ENCODE results near the gene CCDC27.

CCDC27 gene

DNA sequence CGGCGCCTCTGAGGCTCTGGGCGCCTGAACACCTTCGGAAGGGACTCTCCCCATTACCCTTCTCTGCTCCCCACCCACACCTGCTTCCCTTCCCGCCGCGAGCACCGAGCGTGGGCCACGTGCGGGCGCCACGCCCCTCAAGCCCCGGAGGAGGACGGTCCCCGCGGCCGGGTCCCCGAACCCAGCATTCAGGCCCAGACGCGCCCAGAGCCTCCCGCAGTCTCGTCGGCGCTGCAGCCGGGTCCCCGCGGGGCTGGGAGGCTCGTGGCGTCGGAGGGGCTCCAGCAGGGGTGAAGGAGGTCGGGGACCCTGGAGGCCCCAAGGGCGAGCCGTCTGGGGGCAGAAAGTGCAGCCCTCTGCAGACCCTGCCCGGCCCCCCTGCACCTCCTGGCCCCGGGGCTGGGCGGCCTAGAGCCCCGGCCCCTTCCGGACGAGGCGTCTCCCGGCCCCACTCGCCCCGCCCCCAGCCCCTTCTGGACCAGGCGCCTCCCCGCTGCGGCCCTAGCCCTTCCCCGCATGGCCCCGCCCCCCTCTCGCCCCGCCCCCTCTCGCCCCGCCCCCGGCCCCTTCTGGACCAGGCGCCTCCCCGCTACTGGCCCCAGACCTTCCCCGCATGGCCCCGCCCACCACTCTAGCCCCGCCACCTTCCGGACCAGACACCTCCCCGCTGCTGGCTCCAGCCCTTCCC, 19.9 kb downstream of the CCDC27 start:
- H3K27ac ChIP-seq (replicated peaks): no peak overlapping the region
- DNase-seq (ENCODE audit: low read depth in 1 of 2, low spot score in 1 of 2): peak; percentile 64 to 85
- TF ChIP-seq, protein P1, sequence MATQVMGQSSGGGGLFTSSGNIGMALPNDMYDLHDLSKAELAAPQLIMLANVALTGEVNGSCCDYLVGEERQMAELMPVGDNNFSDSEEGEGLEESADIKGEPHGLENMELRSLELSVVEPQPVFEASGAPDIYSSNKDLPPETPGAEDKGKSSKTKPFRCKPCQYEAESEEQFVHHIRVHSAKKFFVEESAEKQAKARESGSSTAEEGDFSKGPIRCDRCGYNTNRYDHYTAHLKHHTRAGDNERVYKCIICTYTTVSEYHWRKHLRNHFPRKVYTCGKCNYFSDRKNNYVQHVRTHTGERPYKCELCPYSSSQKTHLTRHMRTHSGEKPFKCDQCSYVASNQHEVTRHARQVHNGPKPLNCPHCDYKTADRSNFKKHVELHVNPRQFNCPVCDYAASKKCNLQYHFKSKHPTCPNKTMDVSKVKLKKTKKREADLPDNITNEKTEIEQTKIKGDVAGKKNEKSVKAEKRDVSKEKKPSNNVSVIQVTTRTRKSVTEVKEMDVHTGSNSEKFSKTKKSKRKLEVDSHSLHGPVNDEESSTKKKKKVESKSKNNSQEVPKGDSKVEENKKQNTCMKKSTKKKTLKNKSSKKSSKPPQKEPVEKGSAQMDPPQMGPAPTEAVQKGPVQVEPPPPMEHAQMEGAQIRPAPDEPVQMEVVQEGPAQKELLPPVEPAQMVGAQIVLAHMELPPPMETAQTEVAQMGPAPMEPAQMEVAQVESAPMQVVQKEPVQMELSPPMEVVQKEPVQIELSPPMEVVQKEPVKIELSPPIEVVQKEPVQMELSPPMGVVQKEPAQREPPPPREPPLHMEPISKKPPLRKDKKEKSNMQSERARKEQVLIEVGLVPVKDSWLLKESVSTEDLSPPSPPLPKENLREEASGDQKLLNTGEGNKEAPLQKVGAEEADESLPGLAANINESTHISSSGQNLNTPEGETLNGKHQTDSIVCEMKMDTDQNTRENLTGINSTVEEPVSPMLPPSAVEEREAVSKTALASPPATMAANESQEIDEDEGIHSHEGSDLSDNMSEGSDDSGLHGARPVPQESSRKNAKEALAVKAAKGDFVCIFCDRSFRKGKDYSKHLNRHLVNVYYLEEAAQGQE (IDR thresholded peaks at IDR 0.05; ENCODE audit: insufficient replicate concordance, low read depth): no peak
- TF ChIP-seq SPI1 (IDR thresholded peaks at IDR 0.05; ENCODE audit: borderline replicate concordance, low read depth): no peak
- TF ChIP-seq, protein P2, sequence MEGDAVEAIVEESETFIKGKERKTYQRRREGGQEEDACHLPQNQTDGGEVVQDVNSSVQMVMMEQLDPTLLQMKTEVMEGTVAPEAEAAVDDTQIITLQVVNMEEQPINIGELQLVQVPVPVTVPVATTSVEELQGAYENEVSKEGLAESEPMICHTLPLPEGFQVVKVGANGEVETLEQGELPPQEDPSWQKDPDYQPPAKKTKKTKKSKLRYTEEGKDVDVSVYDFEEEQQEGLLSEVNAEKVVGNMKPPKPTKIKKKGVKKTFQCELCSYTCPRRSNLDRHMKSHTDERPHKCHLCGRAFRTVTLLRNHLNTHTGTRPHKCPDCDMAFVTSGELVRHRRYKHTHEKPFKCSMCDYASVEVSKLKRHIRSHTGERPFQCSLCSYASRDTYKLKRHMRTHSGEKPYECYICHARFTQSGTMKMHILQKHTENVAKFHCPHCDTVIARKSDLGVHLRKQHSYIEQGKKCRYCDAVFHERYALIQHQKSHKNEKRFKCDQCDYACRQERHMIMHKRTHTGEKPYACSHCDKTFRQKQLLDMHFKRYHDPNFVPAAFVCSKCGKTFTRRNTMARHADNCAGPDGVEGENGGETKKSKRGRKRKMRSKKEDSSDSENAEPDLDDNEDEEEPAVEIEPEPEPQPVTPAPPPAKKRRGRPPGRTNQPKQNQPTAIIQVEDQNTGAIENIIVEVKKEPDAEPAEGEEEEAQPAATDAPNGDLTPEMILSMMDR (IDR thresholded peaks at IDR 0.05; ENCODE audit: insufficient read depth, low read length): no peak
- H3K27me3 ChIP-seq (ENCODE audit: insufficient read depth, poor library complexity, severe bottlenecking): peaks cover 6% of the 10 kb centered on the region
- H3K4me3 ChIP-seq (replicated peaks; ENCODE audit: insufficient read depth, low read length): peak overlapping the region; percentile 24

DNA sequence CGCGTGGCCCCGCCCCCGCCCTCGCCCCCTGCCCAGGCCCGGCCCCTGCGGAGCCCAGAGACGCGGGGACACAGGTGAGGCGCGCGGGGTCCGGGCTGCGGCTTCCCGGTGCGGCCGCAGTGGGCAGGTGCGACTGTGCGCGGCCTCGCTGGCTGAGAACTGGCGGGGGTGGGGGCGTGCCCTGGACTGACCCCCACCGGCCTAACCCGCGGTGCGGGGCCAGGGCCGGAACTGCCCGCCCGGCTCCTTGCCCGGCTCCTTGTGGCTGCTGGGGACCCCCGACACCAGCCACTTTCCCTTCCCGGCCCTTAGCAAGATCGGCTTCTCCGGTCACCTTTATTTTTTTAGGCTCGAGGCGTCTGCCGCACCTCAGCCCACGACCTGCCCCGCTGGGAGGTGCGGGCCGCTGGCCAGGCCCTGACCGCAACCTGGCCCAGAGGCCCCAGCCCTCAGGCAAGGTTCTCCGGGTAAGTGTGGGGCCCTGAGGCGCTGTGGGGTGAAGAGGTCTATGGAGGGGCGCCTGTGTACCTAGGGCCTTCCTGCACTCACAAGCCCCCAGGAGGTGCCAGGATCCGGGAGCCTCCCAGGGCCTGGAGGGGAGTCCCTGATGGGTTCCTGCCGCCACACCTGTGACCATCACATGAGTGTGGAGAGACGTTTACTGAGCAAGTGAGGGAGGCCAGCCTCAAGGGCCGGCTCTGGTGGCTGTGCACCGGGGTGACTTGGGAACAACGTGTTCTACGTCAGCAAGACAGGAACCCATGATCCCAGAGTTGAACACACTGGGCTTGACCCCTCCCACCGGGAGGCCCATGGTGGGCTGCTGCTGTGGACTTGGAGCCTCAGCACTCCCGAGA, 20.7 kb downstream of the CCDC27 start, which contains the start of gene SMIM1:
Gene SMIM1, plus strand, starts transcription at position 35 of the 857 bp plus-strand sequence. CDS start 2,625 bp downstream, outside the sequence.
- H3K4me3 ChIP-seq (replicated peaks; ENCODE audit: insufficient read depth, low read length): peak within 1 kb of the TSS; percentile 24
- DNase-seq (ENCODE audit: low read depth in 1 of 2, low spot score in 1 of 2): no peak
- no peak for TF ChIP-seq GABPA (IDR thresholded peaks at IDR 0.05; ENCODE audit: low read depth)
- TF ChIP-seq, protein P1 (IDR thresholded peaks at IDR 0.05; ENCODE audit: insufficient replicate concordance, low read depth): no peak
- no peak within 1 kb of the TSS for H3K27ac ChIP-seq (replicated peaks)
- H3K27me3 ChIP-seq (ENCODE audit: insufficient read depth, poor library complexity, severe bottlenecking): peaks cover 6% of the 10 kb centered on the region

DNA sequence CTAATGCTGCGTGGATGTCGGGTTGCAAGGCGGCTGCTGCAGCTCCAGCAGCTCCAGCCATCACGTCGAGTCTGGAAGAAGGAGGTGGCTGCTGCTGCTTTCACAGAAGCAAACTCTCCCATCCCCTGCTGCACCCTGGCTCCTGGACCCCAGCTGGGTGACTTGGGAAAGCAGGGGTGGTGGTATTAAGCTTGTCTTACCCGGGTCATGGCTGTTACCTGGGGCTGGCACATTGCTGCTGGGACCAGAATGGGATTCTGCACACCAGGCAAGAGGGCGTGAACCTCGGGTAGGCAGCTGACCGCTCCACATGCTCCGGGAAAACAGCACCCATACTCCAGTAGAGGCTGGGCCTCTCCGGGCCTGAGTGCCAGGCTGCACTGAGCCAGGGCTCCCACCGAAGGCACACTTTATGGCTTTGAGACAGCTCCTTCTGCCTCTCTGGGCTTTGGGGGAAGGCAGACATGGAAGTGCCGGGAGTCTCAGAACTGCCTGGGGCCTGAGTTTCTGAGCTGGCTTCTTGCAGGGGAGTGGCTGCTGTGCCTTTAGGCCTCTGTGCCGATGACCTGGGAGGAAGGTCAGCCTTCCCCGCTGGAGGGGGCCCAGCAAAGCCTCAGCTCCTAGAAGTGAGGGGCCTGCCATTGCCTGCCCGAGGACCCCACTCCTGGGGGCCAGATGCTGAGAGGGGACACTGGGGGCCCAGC, 21.5 kb downstream of the CCDC27 start:
- Histone ChIP-seq H3K4me3 (replicated peaks; ENCODE audit: insufficient read depth, low read length) (no peak overlapping the region), H3K27me3 (ENCODE audit: insufficient read depth, poor library complexity, severe bottlenecking) (peaks cover 6% of the 10 kb centered on the region), H3K27ac (replicated peaks) (no peak overlapping the region)

More for the DNA sequence above, 21.5 kb downstream of the CCDC27 start:
- no peak for DNase-seq (ENCODE audit: low read depth in 1 of 2, low spot score in 1 of 2)
- TF ChIP-seq, protein P1 (IDR thresholded peaks at IDR 0.05; ENCODE audit: insufficient replicate concordance, low read depth): no peak
- no peak for TF ChIP-seq GABPA (IDR thresholded peaks at IDR 0.05; ENCODE audit: low read depth)
- TF ChIP-seq POLR2AphosphoS5 (IDR thresholded peaks at IDR 0.05; ENCODE audit: low read depth): no peak
- TF ChIP-seq, protein P2 (IDR thresholded peaks at IDR 0.05; ENCODE audit: insufficient read depth, low read length): no peak
- TF ChIP-seq SPI1 (IDR thresholded peaks at IDR 0.05; ENCODE audit: borderline replicate concordance, low read depth): no peak

Measured in HL-60 (cell line).